ENCODE data around the gene LAMA1. TPM values are rescaled to one million over a fixed set of nuclear protein-coding genes. Genes with fewer than 3 reads are reported as not detected.

Gene LAMA1
- total RNA-seq, 4 donors from 2014 or later: 1.2 to 3.0 (median 1.9) TPM

DNA sequence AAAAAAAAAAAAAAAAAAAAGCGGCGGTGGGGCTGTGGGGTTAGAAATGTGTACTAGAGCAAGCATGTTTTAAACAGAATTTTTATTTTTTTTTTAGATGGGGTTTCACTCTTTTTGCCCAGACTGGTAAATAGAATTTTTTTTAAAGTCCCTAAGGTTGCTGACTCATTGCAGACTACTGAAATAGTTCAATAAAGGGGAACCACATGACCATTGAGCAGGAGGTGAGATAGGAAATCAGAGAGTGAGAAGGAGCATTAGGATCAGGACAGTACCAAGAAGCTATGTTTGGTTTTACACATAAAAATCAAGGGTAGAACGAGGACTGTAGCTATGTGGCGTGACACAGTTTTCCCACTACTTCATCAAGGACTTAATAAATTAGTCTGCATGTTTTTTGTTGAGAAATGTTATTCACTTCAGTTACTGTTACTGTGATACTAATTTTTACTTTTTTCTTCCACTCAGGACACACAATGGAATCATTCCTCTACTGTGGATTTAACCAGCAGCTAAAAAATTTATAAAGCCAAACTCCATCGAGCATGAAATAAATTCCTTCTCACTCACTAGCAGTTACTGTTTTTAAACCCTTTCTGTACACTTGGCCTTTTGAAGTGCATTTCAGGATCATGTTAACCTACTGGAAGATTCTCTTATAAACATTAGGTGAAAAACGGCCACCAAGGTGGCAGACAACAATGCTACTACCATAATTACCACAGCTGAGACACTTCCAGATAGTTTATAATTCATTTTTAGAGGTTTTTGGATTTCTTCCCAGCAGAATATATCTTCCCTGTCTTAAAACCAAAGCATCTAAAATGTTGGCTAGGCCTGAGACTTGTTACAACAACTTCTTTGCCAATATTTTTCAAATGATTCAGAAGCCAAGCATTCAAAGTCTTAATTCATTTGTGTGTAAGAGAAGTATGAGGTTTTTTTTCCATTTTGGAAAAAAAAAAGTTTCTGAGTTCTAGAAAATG lies 33.2 kb downstream of the LAMA1 start:
- Histone ChIP-seq H3K4me1 (peaks cover 0 to 15% (median 0%) of the 10 kb centered on the region in 4 donors), H3K4me3 (no peak overlapping the region), H3K27ac (peak overlapping the region in 2 of 4 donors; percentile 68 to 69), H3K9me3 (no peaks in the 10 kb centered on the region), H3K36me3 (no peaks in the 10 kb centered on the region), H3K27me3 (no peaks in the 10 kb centered on the region)
- DNase-seq (ENCODE audit: low spot score in 2 of 2): no peak
- WGBS, 2 donors: 52 to 62% methylated on average over 6 of the region's 6 CpGs
- no peak for TF ChIP-seq EP300 (IDR thresholded peaks at IDR 0.05)
- TF ChIP-seq, protein P1, sequence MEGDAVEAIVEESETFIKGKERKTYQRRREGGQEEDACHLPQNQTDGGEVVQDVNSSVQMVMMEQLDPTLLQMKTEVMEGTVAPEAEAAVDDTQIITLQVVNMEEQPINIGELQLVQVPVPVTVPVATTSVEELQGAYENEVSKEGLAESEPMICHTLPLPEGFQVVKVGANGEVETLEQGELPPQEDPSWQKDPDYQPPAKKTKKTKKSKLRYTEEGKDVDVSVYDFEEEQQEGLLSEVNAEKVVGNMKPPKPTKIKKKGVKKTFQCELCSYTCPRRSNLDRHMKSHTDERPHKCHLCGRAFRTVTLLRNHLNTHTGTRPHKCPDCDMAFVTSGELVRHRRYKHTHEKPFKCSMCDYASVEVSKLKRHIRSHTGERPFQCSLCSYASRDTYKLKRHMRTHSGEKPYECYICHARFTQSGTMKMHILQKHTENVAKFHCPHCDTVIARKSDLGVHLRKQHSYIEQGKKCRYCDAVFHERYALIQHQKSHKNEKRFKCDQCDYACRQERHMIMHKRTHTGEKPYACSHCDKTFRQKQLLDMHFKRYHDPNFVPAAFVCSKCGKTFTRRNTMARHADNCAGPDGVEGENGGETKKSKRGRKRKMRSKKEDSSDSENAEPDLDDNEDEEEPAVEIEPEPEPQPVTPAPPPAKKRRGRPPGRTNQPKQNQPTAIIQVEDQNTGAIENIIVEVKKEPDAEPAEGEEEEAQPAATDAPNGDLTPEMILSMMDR (IDR thresholded peaks at IDR 0.05): no peak
- no peak for TF ChIP-seq POLR2A (IDR thresholded peaks at IDR 0.05)

DNA sequence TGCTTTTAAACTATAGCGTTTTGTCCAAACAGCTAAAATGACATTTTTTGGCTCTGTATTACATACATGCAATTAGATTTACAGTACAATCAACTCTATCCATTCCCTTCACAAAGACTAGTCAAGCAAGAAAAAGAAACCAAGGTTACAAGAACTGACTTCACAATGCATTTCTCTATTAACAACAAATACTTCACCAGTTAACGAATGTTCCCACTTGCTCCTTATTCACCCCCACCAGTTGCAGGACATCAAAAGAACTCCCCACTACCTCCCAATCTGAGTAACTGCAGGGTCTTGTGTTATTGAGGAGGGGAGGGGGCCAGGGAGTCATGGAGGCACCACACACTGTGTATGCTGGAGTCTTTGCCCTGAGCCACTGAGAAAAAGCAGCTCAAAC lies 34.9 kb downstream of the LAMA1 start:
- WGBS, 2 donors: 56 to 62% methylated on average over 2 of the region's 2 CpGs
- Histone ChIP-seq H3K4me1 (peaks cover 0 to 15% (median 0%) of the 10 kb centered on the region in 4 donors), H3K4me3 (no peak overlapping the region), H3K36me3 (no peaks in the 10 kb centered on the region), H3K27me3 (no peaks in the 10 kb centered on the region), H3K27ac (no peak overlapping the region), H3K9me3 (no peaks in the 10 kb centered on the region)
- no peak for DNase-seq (ENCODE audit: low spot score in 2 of 2)
- no peak for TF ChIP-seq EP300 (IDR thresholded peaks at IDR 0.05)
- TF ChIP-seq, protein P1 (IDR thresholded peaks at IDR 0.05): no peak

DNA sequence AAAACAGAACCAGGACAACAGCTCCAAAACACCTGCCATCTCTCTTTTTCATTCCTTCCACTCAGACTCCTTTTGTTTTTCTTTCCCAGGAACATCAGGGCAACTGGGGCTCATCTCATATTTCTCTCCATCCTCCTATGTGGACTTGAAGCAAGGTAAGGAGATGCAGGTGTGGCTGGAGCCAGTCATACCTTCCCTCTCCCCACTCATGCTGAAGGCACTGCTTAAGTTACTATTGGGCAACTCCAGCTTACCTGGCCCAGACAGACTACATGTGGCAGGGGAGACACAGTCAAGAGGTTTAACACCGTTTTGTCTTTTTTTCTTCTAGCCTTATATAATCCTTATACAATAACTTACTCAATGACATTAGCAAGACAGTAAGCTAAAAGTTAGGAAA lies 38.4 kb downstream of the LAMA1 start:
- TF ChIP-seq, protein P1 (IDR thresholded peaks at IDR 0.05): no peak
- TF ChIP-seq EP300 (IDR thresholded peaks at IDR 0.05) (no peak), POLR2A (IDR thresholded peaks at IDR 0.05) (no peak)

DNA sequence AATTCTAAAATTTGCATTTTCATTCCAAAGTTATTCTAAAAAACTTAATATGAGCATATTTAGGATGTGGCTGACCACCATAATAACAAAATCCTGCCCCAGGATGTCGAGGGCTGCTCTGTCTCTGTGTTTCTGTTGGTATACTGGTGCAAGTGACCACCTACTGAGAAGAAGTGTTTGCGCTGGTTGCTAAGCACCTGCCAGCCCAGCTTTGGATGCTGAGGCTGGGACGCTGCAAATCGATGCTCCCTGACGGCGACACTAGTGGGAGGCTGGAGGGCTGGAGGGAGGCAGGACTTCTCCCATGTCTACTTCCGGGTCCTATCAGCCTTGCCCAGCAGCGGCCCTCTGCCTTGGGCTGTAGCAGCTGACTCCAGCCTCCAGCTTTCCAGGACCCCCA lies 45.0 kb downstream of the LAMA1 start:
- Histone ChIP-seq H3K9me3 (no peaks in the 10 kb centered on the region), H3K4me1 (peaks cover 0 to 5% (median 0%) of the 10 kb centered on the region in 4 donors), H3K4me3 (no peak overlapping the region), H3K27me3 (no peaks in the 10 kb centered on the region), H3K36me3 (no peaks in the 10 kb centered on the region), H3K27ac (no peak overlapping the region)
- TF ChIP-seq, protein P1 (IDR thresholded peaks at IDR 0.05): no peak
- TF ChIP-seq EP300 (IDR thresholded peaks at IDR 0.05) (no peak), POLR2A (IDR thresholded peaks at IDR 0.05) (no peak)
- WGBS, 2 donors: 95 to 96% methylated on average over 8 of the region's 8 CpGs
- DNase-seq (ENCODE audit: low spot score in 2 of 2): no peak

More for the DNA sequence above, 38.4 kb downstream of the LAMA1 start:
- peaks cover 0 to 6% (median 0%) of the 10 kb centered on the region in 4 donors for H3K4me1 ChIP-seq
- 91 to 95% methylated on average over 1 of the region's 1 CpG for WGBS, 2 donors
- no peak overlapping the region for H3K27ac ChIP-seq
- no peaks in the 10 kb centered on the region for H3K9me3 ChIP-seq
- no peak for DNase-seq (ENCODE audit: low spot score in 2 of 2)
- H3K36me3 ChIP-seq: no peaks in the 10 kb centered on the region
- no peaks in the 10 kb centered on the region for H3K27me3 ChIP-seq
- no peak overlapping the region for H3K4me3 ChIP-seq

DNA sequence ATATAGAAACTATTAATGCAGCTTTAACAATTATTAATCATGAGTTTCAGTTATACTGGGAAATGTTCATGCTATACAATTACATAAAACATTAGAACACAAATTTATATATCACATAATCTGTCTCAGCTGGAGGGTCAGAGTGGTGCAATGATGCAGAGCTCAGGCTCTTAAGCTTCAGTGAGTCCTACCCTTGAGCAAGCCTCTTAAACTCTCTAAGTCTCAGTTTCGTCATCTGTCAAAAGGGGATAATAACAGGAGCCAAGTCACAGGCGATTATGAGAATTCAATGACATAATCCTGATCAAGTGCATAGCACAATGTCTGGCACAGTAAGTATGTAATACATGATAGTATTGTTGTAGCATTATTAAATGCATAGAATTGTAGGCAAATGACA lies 46.0 kb downstream of the LAMA1 start:
- Histone ChIP-seq H3K27me3 (no peaks in the 10 kb centered on the region), H3K4me3 (no peak overlapping the region), H3K36me3 (no peaks in the 10 kb centered on the region), H3K27ac (no peak overlapping the region), H3K9me3 (no peaks in the 10 kb centered on the region), H3K4me1 (peaks cover 0 to 5% (median 0%) of the 10 kb centered on the region in 4 donors)
- TF ChIP-seq EP300 (IDR thresholded peaks at IDR 0.05): no peak
- TF ChIP-seq, protein P1 (IDR thresholded peaks at IDR 0.05): no peak
- no peak for TF ChIP-seq POLR2A (IDR thresholded peaks at IDR 0.05)
- WGBS, 2 donors: 91% methylated on average over 2 of the region's 2 CpGs
- no peak for DNase-seq (ENCODE audit: low spot score in 2 of 2)

Measured in tibial nerve (tissue), 4 donors.